T-cell (primary cell): ENCODE measurements around the gene CARS1. TPM values are rescaled to one million over a fixed set of nuclear protein-coding genes. Genes with fewer than 3 reads are reported as not detected.

ENCODE experiments used
- ATAC-seq, 4 experiments: fragments of 200-7000 bp in 3 of 4; fragments of 150-1000 bp in 1 of 4; cut with Tn5 transposase; replicated peaks in 1 of 4; 1 replicate in 3 of 4; 2 replicates in 1 of 4; pipeline ENCODE4 v1.10.0; 2021; ENCODE audit warnings: moderate library complexity in 3 of 4, mild to moderate bottlenecking in 2 of 4, moderate number of reproducible peaks in 1 of 4
- CTCF ChIA-PET, 2 donors: fragments of 300-600 bp; sonication (Branson Sonifier 250); formaldehyde crosslinking; loops; one replicate each; lab custom pipeline; 2022; ENCODE audit warnings: antibody characterized with exemption in 2 of 2; lab: Charles Lee
- POLR2A ChIA-PET, 2 donors: fragments of 300-600 bp; sonication (Branson Sonifier 250); formaldehyde crosslinking; loops; one replicate each; lab custom pipeline; 2022; ENCODE audit warnings: antibody characterized with exemption in 2 of 2; lab: Charles Lee
- DNase-seq, 35 experiments: peaks; one replicate each; pipeline versions ENCODE4 v3.0.0 to v3.0.0-alpha.2; 2013 to 2023
- H3K27ac ChIP-seq: one replicate; pipeline ENCODE4 v1.5.1; 2013; ENCODE audit warnings: low read length
- H3K27me3 ChIP-seq, 2 experiments: replicated peaks in 1 of 2; 1 replicate in 1 of 2; 2 replicates in 1 of 2; pipeline versions ENCODE4 v1.6.1 to v1.7.0; 2013; ENCODE audit warnings: low read length in 1 of 2, mixed read lengths in 1 of 2; ENCODE audit not compliant: control insufficient read depth in 2 of 2, insufficient read depth in 2 of 2; ENCODE audit errors: extremely low read depth in 1 of 2
- H3K36me3 ChIP-seq, 2 donors: 1 replicate in 1 of 2; 2 replicates in 1 of 2; pipeline versions ENCODE4 v1.6.1 to v1.7.0; 2013; ENCODE audit warnings: low read length in 1 of 2; ENCODE audit not compliant: control insufficient read depth in 2 of 2, insufficient read depth in 1 of 2; ENCODE audit errors: extremely low read depth in 1 of 2
- H3K4me1 ChIP-seq, 2 experiments: 1 replicate in 1 of 2; 2 replicates in 1 of 2; pipeline versions ENCODE4 v1.6.1 to v1.7.0; 2013; ENCODE audit warnings: low read length in 2 of 2, mixed read lengths in 1 of 2; ENCODE audit not compliant: insufficient read depth in 2 of 2, control insufficient read depth in 1 of 2; ENCODE audit errors: extremely low read depth in 1 of 2
- H3K4me3 ChIP-seq, 2 donors: 1 replicate in 1 of 2; 2 replicates in 1 of 2; pipeline versions ENCODE4 v1.5.1 to v1.7.0; 2013; ENCODE audit warnings: mild to moderate bottlenecking in 2 of 2, low read length in 1 of 2, moderate library complexity in 1 of 2; ENCODE audit not compliant: control insufficient read depth in 1 of 2; ENCODE audit errors: extremely low read depth in 1 of 2
- H3K9me3 ChIP-seq: 2 replicates; pipeline ENCODE4 v1.7.0; 2013
- H3K27ac Mint-ChIP-seq, 2 donors: one replicate each; pipeline ENCODE4 v1.8.0; 2020 to 2021; ENCODE audit warnings: mild to moderate bottlenecking in 2 of 2, mixed read lengths in 2 of 2
- H3K27me3 Mint-ChIP-seq, 2 donors: one replicate each; pipeline ENCODE4 v1.8.0; 2021 to 2022; ENCODE audit warnings: mixed read lengths in 2 of 2
- H3K36me3 Mint-ChIP-seq: one replicate; pipeline ENCODE4 v1.8.0; 2021; ENCODE audit warnings: mixed read lengths
- H3K4me1 Mint-ChIP-seq, 3 donors: one replicate each; pipeline ENCODE4 v1.8.0; 2020 to 2022; ENCODE audit warnings: mixed read lengths in 3 of 3, mild to moderate bottlenecking in 1 of 3
- H3K4me3 Mint-ChIP-seq, 3 donors: one replicate each; pipeline ENCODE4 v1.8.0; 2020 to 2022; ENCODE audit warnings: mild to moderate bottlenecking in 3 of 3, mixed read lengths in 3 of 3, moderate library complexity in 3 of 3
- H3K9me3 Mint-ChIP-seq, 3 donors: one replicate each; pipeline ENCODE4 v1.8.0; 2020 to 2022; ENCODE audit warnings: mixed read lengths in 3 of 3
- WGBS: methylation state at CpG from one replicate; pipeline ENCODE4 v1.1.5; 2013; ENCODE audit warnings: missing lambda C conversion rate; ENCODE audit not compliant: insufficient coverage; 5-methylcytosine and 5-hydroxymethylcytosine counted together
- total RNA-seq, 35 experiments: library from RNA in 6 of 35; stranded (reverse) in 6 of 35; fragments of 120-200 nt in 1 of 35; gene quantifications; one replicate each; pipeline versions ENCODE4 v1.2.1 to v1.2.4 and lab custom pipeline; 2013 to 2026

CARS1 gene
- total RNA-seq, 5 donors from 2014 or later (not counting 1 experiment from before 2014, with no cell fraction given) = 45.3 to 113 (median 109) TPM

DNA sequence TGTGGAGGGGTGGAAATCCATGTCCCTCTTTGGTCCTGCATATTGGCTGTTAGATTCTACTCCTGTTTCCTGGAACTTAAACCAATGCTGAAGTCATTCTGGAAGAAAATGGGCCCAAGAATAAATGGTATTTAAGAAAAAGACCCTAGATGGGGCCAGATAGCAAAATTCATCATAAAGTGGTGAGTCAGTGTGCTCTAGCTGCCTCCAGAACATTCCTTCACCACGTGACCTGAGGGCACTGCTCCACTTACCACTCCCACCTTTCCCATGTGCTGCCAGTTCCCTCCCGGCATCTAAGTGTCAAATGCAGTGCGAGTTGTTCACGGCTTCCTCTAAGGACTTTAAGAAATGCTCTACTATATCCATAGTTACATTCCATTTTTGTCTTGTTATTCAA lies 34.2 kb downstream of the CARS1 start:
- H3K27me3 Mint-ChIP-seq = no peaks in the 10 kb centered on the region
- H3K27ac Mint-ChIP-seq = peak overlapping the region; percentile 80
- peaks cover 36 to 49% (median 45%) of the 10 kb centered on the region in 3 donors for H3K4me1 Mint-ChIP-seq
- Histone ChIP-seq H3K4me1 (peaks cover 14 to 32% of the 10 kb centered on the region in 2 experiments), H3K4me3 (no peak overlapping the region), H3K36me3 (peaks cover 15 to 50% of the 10 kb centered on the region in 2 donors), H3K9me3 (no peaks in the 10 kb centered on the region), H3K27ac (no peak overlapping the region), H3K27me3 (no peaks in the 10 kb centered on the region)
- ChIA-PET CTCF (interaction anchor here (0.6 to 1.7 kb wide), 2 partner anchors 36 to 47 kb away, joined by 3 to 6 read pairs; no protein-coding TSS in a partner anchor), POLR2A (interaction anchor here in 1 of 2 donors (0.5 kb wide), 1 partner anchor 53 kb away, joined by 6 read pairs; no protein-coding TSS in a partner anchor)
- WGBS = 96% methylated on average over 4 of the region's 4 CpGs
- DNase-seq (no peak), ATAC-seq (no peak)
- H3K9me3 Mint-ChIP-seq = no peaks in the 10 kb centered on the region
- peaks cover 37% of the 10 kb centered on the region for H3K36me3 Mint-ChIP-seq
- peak overlapping the region in 1 of 3 donors; percentile 66 for H3K4me3 Mint-ChIP-seq

DNA sequence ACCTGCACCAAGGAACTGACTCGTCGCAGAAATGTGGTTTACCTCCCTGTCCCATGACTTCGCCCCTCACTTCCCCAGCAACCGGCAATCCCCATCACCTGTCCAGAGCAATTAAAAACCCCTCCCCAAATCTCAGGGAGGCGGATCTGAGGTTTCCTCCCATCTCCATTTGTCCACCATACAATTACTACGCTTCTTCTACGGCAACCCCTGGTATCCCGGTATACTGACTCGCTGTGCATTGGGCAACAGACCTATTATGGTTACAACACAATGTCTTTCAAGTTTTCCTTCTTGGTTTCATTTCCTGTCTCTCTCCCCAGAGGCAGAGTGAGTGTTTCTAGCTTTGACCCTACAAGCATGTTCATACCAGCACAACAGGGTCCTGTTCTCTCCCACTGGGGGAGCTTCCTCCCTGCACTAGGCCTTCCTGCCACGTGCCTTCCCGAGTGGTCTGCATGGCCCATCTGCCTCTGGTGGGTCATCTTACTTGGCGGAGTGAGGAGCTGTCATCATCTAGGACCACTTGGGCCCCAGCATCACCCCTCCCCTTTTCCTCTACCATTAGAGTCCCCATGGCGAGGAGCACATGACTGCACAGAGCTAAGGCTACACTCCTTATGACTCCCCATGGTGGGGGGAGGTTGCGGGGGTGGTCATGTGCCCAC lies 34.8 kb downstream of the CARS1 start:
- 57% methylated on average over 11 of the region's 14 CpGs for WGBS
- POLR2A ChIA-PET = interaction anchor here in 1 of 2 donors (0.5 kb wide), 1 partner anchor 52 kb away, joined by 6 read pairs; no protein-coding TSS in a partner anchor
- Mint-ChIP-seq H3K27me3 (no peaks in the 10 kb centered on the region), H3K27ac (peak overlapping the region; percentile 73 to 80), H3K4me3 (peak overlapping the region in 1 of 3 donors; percentile 66), H3K9me3 (no peaks in the 10 kb centered on the region), H3K4me1 (peaks cover 41 to 50% (median 49%) of the 10 kb centered on the region in 3 donors), H3K36me3 (peaks cover 37% of the 10 kb centered on the region)
- H3K9me3 ChIP-seq = no peaks in the 10 kb centered on the region
- H3K27ac ChIP-seq = no peak overlapping the region
- H3K4me3 ChIP-seq = no peak overlapping the region
- H3K27me3 ChIP-seq = no peaks in the 10 kb centered on the region
- peaks cover 15 to 55% of the 10 kb centered on the region in 2 donors for H3K36me3 ChIP-seq
- no peak for DNase-seq
- ATAC-seq = peak; percentile 56 to 68 (median 64)
- H3K4me1 ChIP-seq = peaks cover 14 to 32% of the 10 kb centered on the region in 2 experiments
- CTCF ChIA-PET = interaction anchor here in 1 of 2 donors (1.3 to 1.7 kb wide), 2 partner anchors 47 to 54 kb away, joined by 3 to 6 read pairs; no protein-coding TSS in a partner anchor

DNA sequence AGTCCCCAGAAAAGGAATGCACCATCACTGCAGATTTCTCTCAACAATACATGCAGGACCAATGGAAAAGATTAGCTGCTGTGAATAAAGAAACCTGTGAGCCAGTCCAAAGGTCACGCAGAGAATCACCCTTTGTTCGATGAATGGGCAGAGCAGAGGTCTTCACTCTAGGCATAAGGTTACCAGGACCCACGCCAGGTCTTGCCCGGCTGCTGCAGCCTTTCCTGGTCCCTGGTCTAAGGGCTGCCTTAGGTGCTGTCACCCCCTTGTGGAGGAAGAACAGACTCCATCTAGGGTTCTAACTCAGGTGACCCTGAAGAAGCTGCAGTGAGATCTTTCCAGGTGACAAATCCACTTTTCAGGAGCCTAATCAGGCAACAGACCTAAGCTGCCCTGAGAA lies 36.1 kb downstream of the CARS1 start:
- Histone ChIP-seq H3K27me3 (no peaks in the 10 kb centered on the region), H3K36me3 (peaks cover 18 to 54% of the 10 kb centered on the region in 2 donors), H3K9me3 (no peaks in the 10 kb centered on the region), H3K4me1 (peaks cover 14 to 45% of the 10 kb centered on the region in 2 experiments), H3K4me3 (no peak overlapping the region), H3K27ac (no peak overlapping the region)
- ATAC-seq (peak; percentile 59 to 89 (median 72)), DNase-seq (peak in 23 of 35 experiments; percentile 11 to 73 (median 33))
- peak overlapping the region in 1 of 2 donors; percentile 19 for H3K27ac Mint-ChIP-seq
- no peak overlapping the region for H3K4me3 Mint-ChIP-seq
- no peaks in the 10 kb centered on the region for H3K9me3 Mint-ChIP-seq
- ChIA-PET POLR2A (interaction anchor here in 1 of 2 donors (0.5 kb wide), 1 partner anchor 45 kb away, joined by 3 read pairs; no protein-coding TSS in a partner anchor), CTCF (interaction anchor here (0.6 to 1.3 kb wide), 6 partner anchors 14 to 488 kb away, joined by 3 to 8 read pairs (median 4); no protein-coding TSS in a partner anchor)
- WGBS = 76% methylated on average over 3 of the region's 4 CpGs
- peaks cover 49 to 60% (median 50%) of the 10 kb centered on the region in 3 donors for H3K4me1 Mint-ChIP-seq
- peaks cover 33% of the 10 kb centered on the region for H3K36me3 Mint-ChIP-seq
- H3K27me3 Mint-ChIP-seq = no peaks in the 10 kb centered on the region

DNA sequence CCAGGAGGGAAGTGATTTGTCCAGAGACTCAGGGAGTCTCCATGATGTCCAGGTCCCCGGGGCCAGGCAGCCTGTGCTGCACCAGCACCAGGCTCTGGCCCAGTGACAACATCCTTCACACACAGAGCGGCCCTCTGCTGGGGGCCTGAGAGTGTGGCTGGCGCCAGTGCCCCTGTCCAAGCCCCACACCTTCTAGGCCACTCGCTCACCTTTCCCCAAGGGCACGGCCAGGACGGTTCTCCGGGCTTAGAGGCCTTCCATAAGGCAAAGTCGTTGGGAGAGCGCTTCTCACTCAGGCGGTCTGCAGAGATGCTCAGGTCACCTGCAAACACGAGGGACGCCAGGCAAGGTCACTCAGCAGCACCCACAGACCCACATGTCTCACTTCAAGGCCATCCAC lies 37.2 kb downstream of the CARS1 start:
- Mint-ChIP-seq H3K4me3 (no peak overlapping the region), H3K27ac (peak overlapping the region; percentile 28 to 61)
- POLR2A ChIA-PET = no interaction called here

DNA sequence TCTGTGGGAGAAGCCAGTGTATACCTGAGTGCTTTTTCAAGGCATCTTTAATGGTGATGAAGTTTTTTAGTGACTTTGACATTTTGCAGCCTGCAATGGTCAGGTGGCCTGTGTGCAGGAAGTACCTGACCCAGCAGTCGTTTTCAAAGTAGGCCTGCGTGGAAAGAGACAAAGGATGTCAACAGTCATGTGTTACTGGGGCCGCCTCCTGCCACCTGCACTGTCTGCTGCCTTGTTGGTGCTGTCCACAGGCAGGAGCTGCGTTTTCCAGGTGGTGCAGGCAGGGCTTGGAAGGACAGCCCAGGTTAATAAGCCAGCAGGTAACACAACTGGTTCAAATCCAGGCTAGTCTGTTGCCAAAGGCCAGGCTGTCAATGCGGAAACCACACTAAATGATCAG lies 38.6 kb downstream of the CARS1 start:
- 40% methylated on average over 5 of the region's 5 CpGs for WGBS
- Mint-ChIP-seq H3K4me3 (peak overlapping the region in 1 of 3 donors; percentile 13), H3K4me1 (peaks cover 68 to 86% (median 72%) of the 10 kb centered on the region in 3 donors), H3K36me3 (peaks cover 24% of the 10 kb centered on the region), H3K27ac (peak overlapping the region; percentile 61 to 90), H3K27me3 (no peaks in the 10 kb centered on the region), H3K9me3 (no peaks in the 10 kb centered on the region)
- H3K36me3 ChIP-seq = peaks cover 10 to 44% of the 10 kb centered on the region in 2 donors
- no peak for ATAC-seq
- DNase-seq = no peak
- no peaks in the 10 kb centered on the region for H3K27me3 ChIP-seq
- POLR2A ChIA-PET = no interaction called here
- CTCF ChIA-PET = no interaction called here
- H3K4me1 ChIP-seq = peaks cover 33 to 70% of the 10 kb centered on the region in 2 experiments
- H3K9me3 ChIP-seq = no peaks in the 10 kb centered on the region
- H3K4me3 ChIP-seq = no peak overlapping the region
- no peak overlapping the region for H3K27ac ChIP-seq

More for the DNA sequence above, 37.2 kb downstream of the CARS1 start:
- Mint-ChIP-seq H3K27me3 (no peaks in the 10 kb centered on the region), H3K9me3 (no peaks in the 10 kb centered on the region), H3K4me1 (peaks cover 58 to 72% (median 60%) of the 10 kb centered on the region in 3 donors), H3K36me3 (peaks cover 27% of the 10 kb centered on the region)
- no peak for DNase-seq
- WGBS = 97% methylated on average over 11 of the region's 12 CpGs
- H3K9me3 ChIP-seq = no peaks in the 10 kb centered on the region
- no peak for ATAC-seq
- no peaks in the 10 kb centered on the region for H3K27me3 ChIP-seq
- no peak overlapping the region for H3K4me3 ChIP-seq
- H3K36me3 ChIP-seq = peaks cover 14 to 50% of the 10 kb centered on the region in 2 donors
- peaks cover 24 to 56% of the 10 kb centered on the region in 2 experiments for H3K4me1 ChIP-seq
- CTCF ChIA-PET = interaction anchor here in 1 of 2 donors (0.8 to 1.3 kb wide), 2 partner anchors 44 to 127 kb away, joined by 4 read pairs; no protein-coding TSS in a partner anchor
- H3K27ac ChIP-seq = no peak overlapping the region

DNA sequence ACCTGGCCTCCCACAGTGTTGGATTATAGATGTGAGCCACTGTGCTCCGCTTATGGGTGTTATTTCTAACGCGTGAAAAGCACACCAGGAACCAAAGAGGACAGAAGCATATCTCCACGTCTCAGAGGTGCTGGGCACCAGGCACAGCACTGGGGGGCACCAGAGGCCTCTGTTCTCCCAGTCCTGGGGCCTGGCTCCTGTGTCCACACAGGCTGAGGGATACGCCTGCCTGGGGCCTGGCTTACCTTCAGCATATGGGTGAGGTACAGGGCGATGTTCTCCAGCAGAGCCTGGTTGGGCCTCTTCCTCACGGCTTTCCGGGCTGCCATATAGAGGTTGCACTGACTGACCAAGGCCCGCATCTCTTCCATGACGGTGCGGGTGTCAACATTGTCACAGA lies 40.4 kb downstream of the CARS1 start:
- H3K36me3 Mint-ChIP-seq = peaks cover 31% of the 10 kb centered on the region
- Histone ChIP-seq H3K27ac (peak overlapping the region; percentile 43), H3K27me3 (no peaks in the 10 kb centered on the region), H3K4me3 (no peak overlapping the region), H3K36me3 (peaks cover 14 to 52% of the 10 kb centered on the region in 2 donors), H3K4me1 (peaks cover 24 to 77% of the 10 kb centered on the region in 2 experiments), H3K9me3 (no peaks in the 10 kb centered on the region)
- peak overlapping the region in 1 of 3 donors; percentile 72 for H3K4me3 Mint-ChIP-seq
- ATAC-seq (no peak), DNase-seq (no peak)
- H3K9me3 Mint-ChIP-seq = no peaks in the 10 kb centered on the region
- no peaks in the 10 kb centered on the region for H3K27me3 Mint-ChIP-seq
- CTCF ChIA-PET = no interaction called here
- peak overlapping the region; percentile 94 to 96 for H3K27ac Mint-ChIP-seq
- 94% methylated on average over 5 of the region's 11 CpGs for WGBS
- POLR2A ChIA-PET = no interaction called here
- peaks cover 53 to 84% (median 60%) of the 10 kb centered on the region in 3 donors for H3K4me1 Mint-ChIP-seq
